Cardiac atrium fibroblast (primary cell): ENCODE results near the gene PITPNM3. TPM values are rescaled to one million over a fixed set of nuclear protein-coding genes. Genes with fewer than 3 reads are reported as not detected.

ENCODE experiments used
- total RNA-seq: library from RNA; depleted of rRNA; stranded (reverse); fragments of >200 nt; gene quantifications from 2 replicates; pipeline ENCODE4 v1.2.3, GENCODE V29; 2015

The PITPNM3 gene
- total RNA-seq, result 0.90 and 2.1 TPM in 2 replicates

DNA sequence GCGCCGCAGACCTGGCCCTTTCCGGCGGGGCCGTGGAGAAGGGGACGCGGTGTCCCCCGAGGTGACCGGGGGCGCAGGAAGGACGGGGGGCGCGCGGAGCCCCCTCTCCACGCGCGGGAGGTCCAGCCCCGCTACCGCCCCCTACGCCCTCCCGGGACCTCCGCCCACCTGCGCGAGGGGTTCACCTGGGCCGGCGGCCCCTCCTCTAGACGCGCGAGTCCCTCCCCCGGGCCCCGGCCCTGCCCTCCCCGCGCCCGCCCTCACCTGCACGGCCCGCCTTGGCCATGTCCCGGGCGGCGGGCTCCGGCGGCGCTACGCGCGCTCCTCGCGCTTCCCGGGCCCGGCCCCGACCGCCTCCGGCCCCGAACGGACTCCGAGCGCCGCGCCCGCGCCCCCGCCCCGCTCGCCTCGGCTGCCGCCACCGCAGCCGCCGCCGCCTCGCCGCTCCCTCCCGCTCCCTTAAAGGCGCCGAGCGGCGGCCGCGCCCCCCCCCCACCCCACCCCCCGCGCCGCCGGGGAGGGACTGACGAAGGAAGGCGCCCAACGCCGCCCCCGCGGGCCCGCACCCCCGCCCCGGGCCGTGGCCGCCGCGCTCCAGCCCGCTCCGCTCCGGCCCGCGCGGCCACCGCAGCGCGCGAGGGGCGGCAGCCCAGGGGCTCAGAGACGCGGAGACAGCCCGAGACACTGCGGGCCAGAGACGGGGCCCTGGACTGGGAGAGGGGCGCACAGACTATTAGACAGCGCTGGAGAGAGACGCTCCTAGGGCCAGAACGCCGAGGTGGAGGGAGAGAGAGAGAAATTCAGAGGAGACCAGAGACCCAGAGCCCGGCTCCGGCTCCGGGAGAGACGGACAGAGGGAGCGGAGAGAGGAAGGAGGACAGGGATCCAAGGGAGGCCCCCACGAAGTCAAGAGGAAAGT is at the start of gene PITPNM3:
PITPNM3 (minus strand) TSS at position 435 of the 919 bp plus-strand sequence; CDS start at position 286, 149 bp downstream.

DNA sequence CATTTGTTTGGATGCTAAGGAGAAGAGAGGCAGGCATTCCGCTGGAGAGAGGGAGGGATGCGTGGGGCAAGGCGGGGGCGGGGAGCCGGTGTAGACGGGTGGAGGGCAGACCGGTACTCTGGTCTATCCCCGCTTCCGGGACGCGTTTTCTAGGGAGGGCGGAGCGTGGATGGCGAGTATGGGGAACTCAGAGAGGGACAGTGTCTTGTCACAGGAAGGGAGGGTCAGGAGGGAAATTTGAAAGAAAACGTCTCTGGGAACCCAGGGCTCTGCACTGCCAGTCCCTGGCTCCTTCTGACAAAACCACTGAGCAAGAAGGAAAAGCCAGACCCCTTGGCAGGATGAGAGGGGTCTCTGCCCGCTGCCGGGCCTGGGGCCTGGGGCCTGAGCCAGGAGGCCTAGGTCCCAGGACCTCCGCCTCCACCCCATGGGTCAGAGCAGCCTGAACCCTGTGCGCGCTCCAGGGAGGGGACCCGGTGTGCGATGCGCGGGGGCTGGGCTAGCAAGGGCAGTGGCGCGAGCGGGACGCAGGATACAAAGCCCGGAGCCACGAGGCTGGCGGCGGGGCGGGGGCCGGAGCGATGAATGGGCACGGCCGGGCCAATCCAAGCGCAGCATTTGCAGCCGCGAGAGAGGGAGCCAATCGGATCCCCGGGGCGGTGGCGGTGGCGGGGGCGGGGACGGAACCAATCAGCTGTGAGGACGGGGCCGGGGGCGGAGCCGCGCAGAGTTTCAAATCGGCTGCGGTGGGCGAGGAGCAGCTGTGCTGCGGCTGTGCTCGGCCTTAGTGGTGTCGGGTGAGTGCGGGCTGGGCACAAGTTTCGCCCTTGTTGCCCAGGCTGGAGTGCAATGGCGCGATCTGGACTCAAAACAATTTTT is 112.4 kb downstream of the PITPNM3 start, which contains the start of gene PIMREG:
PIMREG (plus strand) TSS at position 764 of the 879 bp plus-strand sequence. CDS start 656 bp downstream, outside the sequence.

DNA sequence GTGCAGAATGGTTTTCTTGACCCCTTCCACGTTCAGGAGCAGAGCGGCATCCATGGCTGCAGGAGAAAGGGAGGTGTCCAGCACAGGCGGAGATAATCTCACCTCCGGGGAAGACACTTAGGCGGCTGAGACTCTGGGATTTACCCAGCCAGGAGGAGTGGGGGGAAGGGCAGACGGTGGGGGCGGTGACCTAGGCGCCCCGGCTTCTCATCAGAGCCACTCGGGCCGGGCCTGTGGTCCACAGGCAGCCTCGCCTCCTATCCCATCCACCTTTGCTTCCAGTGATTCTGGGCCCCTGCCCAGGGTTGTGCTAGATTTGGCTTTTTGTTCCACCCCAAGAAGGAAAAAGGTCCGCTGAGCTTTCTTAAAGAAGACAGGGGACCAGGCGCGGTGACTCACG is 121.3 kb downstream of the PITPNM3 start, which contains the start of gene AIPL1:
AIPL1 (minus strand) TSS at position 71 of the 400 bp plus-strand sequence; CDS start at position 54, 17 bp downstream.

Other genes starting within 250 kb of the PITPNM3 start
- gene AIPL1, start 121.4 kb downstream of the PITPNM3 start, total RNA-seq, result not detected in 2 replicates
- 10.5 and 15.2 TPM in 2 replicates for gene PIMREG, start 112.1 kb downstream of the PITPNM3 start, total RNA-seq
- gene KIAA0753, start 84.2 kb upstream of the PITPNM3 start, total RNA-seq, result 7.9 and 15.1 TPM in 2 replicates
- gene TXNDC17, start 84.5 kb upstream of the PITPNM3 start, total RNA-seq, result 150 and 225 TPM in 2 replicates
- gene MED31, start 95.0 kb upstream of the PITPNM3 start, total RNA-seq, result 13.4 and 16.4 TPM in 2 replicates
- 1.6 and 2.9 TPM in 2 replicates for gene C17orf100, start 95.2 kb upstream of the PITPNM3 start, total RNA-seq
- not detected in 2 replicates for gene SLC13A5, start 156.8 kb upstream of the PITPNM3 start, total RNA-seq
- 3.2 and 4.4 TPM in 2 replicates for gene XAF1, start 199.5 kb upstream of the PITPNM3 start, total RNA-seq
- gene FBXO39, start 219.7 kb upstream of the PITPNM3 start, total RNA-seq, result not detected in 2 replicates